Measurements from ENCODE around the gene C8A. TPM values are rescaled to one million over a fixed set of nuclear protein-coding genes. Genes with fewer than 3 reads are reported as not detected.

C8A gene
- total RNA-seq (2022; extraction: Qiagen RNA extraction), result not detected in 5 replicates

DNA sequence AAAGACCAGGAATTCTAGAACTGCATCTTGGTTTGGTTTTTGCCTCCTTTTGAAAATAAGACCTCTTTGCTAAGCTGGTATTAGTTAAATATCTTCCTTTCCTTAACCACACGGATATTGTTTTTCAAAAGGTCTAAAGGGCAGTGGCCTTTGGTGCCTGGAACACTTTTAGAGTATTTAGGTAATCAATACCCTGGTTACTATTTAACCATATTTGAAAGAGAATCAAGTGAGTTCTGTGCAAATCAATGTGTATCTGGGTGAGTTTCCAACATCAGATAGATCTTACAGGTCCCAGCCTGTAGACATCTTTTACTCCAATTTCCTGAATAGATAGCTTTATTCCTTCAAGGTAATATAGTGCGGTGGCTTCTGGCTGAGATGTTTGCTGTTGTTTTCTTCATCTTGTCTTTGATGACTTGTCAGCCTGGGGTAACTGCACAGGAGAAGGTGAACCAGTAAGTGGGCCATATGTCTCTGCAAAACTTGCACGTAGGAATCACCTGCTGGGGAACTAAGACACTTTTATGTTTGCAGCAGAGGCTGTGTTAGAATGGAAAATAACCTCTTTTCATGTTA lies at the start of gene C8A:
Gene C8A, plus strand, starts transcription at position 277 of the 579 bp plus-strand sequence. Its CDS starts 105 bp downstream, at position 382.

GRCh38 chr1:56819387-56819899 lies 35.2 kb upstream of the C8A start, which contains the start of gene FYB2:
TSS of gene FYB2 (minus strand) at chr1:56819404. CDS start at chr1:56819290, 114 bp downstream.

DNA sequence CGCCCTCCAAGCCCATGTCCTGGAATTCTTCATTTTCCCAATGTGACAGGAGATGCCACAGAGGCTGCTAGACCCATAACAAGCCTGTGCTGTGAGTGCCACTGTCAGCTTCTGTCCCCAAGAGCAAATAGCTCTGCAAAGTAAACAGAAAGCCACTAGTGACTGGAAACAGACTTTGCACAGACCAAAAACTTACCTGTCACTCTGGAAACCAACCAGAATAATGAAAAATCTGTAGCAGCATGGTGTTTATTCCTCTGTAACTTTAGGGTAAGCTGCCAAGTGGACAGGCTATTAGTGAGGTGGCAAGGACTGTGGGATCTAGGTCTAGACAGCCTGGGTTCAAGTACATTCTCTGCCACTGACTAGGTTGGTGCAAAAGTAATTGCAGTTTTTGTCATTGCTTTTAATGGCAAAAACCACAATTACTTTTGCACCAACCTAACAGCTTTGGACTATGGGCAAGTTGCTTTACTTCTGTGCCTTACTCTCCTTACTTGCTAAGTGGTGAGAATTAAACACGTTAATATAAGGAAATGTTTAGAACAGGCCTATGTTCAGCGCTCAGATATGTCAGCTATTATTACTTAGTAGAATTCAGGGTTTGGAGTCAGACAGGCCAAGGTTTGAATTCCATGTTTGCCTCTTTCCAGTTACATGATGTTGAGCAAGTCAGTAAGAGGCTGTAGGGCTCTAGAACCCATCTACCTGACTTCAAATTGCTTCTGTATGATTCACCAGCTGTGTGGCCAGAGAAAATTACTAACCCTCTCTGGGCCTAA lies 111.5 kb downstream of the C8A start, which contains the start of gene C8B:
Gene C8B, minus strand, starts transcription at position 100 of the 782 bp plus-strand sequence. Its CDS starts 67 bp downstream, at position 33.

Other genes starting within 250 kb of the C8A start
- gene PRKAA2, start 209.5 kb upstream of the C8A start, total RNA-seq (2022; extraction: Qiagen RNA extraction), result 1.5 to 2.4 TPM (median 1.9 TPM) in 5 replicates
- not detected in 5 replicates for gene FYB2, start 35.4 kb upstream of the C8A start, total RNA-seq (2022; extraction: Qiagen RNA extraction)
- gene C8B, start 111.2 kb downstream of the C8A start, total RNA-seq (2022; extraction: Qiagen RNA extraction), result not detected in 5 replicates

All from A549 treated with dexamethasone at 1 μM for 4 hours (cell line).